A673 (cell line): ENCODE data around the gene FBXO31. TPM values are rescaled to one million over a fixed set of nuclear protein-coding genes. Genes with fewer than 3 reads are reported as not detected.
"Not testable (repeated sequence)": the region's sequence is repeated elsewhere in the genome, so short reads cannot be mapped to it uniquely, and the experiment has no call there.

Experiments
- BruUV-seq: library from RNA; stranded (reverse); fragments of 400-500 nt; replicated peaks from 2 replicates; lab custom pipeline; 2021; lab: Mats Ljungman, UMichigan
- CTCF ChIA-PET: fragments of 300-600 bp; sonication (Branson Sonifier 250); formaldehyde crosslinking; loops from one replicate; lab custom pipeline; 2022; ENCODE audit warnings: antibody characterized with exemption; lab: Charles Lee
- POLR2A ChIA-PET: fragments of 300-600 bp; sonication (Branson Sonifier 250); formaldehyde crosslinking; loops from one replicate; lab custom pipeline; 2022; ENCODE audit warnings: antibody characterized with exemption; ENCODE audit not compliant: low non-redundant PET; lab: Charles Lee
- DNase-seq: peaks from one replicate; pipeline ENCODE4 v3.0.0-alpha.2; 2015; ENCODE audit warnings: low spot score
- H3K27ac ChIP-seq: fragments of 200-600 bp; sonication (generic); 2 replicates; pipeline ENCODE4 v1.5.1; 2016; ENCODE audit warnings: mixed run types, low read depth, mild to moderate bottlenecking, mixed read lengths, antibody characterized with exemption, low read length; ENCODE audit not compliant: poor library complexity, severe bottlenecking
- H3K27me3 ChIP-seq: fragments of 200-600 bp; sonication (generic); replicated peaks from 2 replicates; pipeline ENCODE4 v1.6.1; 2017; ENCODE audit warnings: mixed run types, low read depth, mild to moderate bottlenecking, mixed read lengths, antibody characterized with exemption, low read length; ENCODE audit not compliant: insufficient read depth, poor library complexity
- H3K36me3 ChIP-seq: fragments of 200-600 bp; sonication (generic); 2 replicates; pipeline ENCODE4 v1.6.1; 2016; ENCODE audit warnings: mixed run types, mild to moderate bottlenecking, mixed read lengths, antibody characterized with exemption, low read length; ENCODE audit not compliant: insufficient read depth, poor library complexity, severe bottlenecking
- H3K4me1 ChIP-seq: fragments of 200-600 bp; sonication (generic); 2 replicates; pipeline ENCODE4 v1.6.1; 2017; ENCODE audit warnings: mixed run types, mild to moderate bottlenecking, mixed read lengths, antibody characterized with exemption, low read length; ENCODE audit not compliant: insufficient read depth, poor library complexity, severe bottlenecking
- H3K4me3 ChIP-seq: fragments of 200-600 bp; sonication (generic); 2 replicates; pipeline ENCODE4 v1.5.1; 2016; ENCODE audit warnings: low read depth, mixed run types, mild to moderate bottlenecking, mixed read lengths, low read length; ENCODE audit not compliant: poor library complexity, severe bottlenecking
- H3K9me3 ChIP-seq: fragments of 200-600 bp; sonication (generic); 2 replicates; pipeline ENCODE4 v1.6.1; 2016; ENCODE audit warnings: mixed run types, low read depth, mild to moderate bottlenecking, mixed read lengths, antibody characterized with exemption, low read length; ENCODE audit not compliant: poor library complexity, severe bottlenecking
- EZH2 ChIP-seq: fragments of 200-600 bp; sonication (generic); IDR thresholded peaks from 2 replicates; pipeline ENCODE4 v1.6.1; 2017; ENCODE audit warnings: borderline replicate concordance, low read depth, mild to moderate bottlenecking, mixed read lengths, antibody characterized with exemption, low read length; ENCODE audit not compliant: poor library complexity, severe bottlenecking
- intact Hi-C: fragments of 100-400 bp; cut with micrococcal nuclease; formaldehyde crosslinking; loops from one replicate; pipeline ENCODE4 v1.10.0; 2022; ENCODE audit not compliant: unreplicated experiment
- total RNA-seq: library from RNA; stranded (reverse); gene quantifications from 2 replicates; pipeline ENCODE4 v1.2.3, GENCODE V29; 2021
- TF ChIP-seq, protein P1 (sequence below): fragments of 300-800, 200-600 bp; sonication (generic); conservative IDR thresholded peaks from 2 replicates; pipeline ENCODE4 v1.5.1; 2017; ENCODE audit warnings: low read depth, mild to moderate bottlenecking, antibody characterized with exemption, low read length, moderate library complexity, mixed read lengths

Gene FBXO31
- total RNA-seq, 1 experiment from 2014 or later: 32.2 TPM

DNA sequence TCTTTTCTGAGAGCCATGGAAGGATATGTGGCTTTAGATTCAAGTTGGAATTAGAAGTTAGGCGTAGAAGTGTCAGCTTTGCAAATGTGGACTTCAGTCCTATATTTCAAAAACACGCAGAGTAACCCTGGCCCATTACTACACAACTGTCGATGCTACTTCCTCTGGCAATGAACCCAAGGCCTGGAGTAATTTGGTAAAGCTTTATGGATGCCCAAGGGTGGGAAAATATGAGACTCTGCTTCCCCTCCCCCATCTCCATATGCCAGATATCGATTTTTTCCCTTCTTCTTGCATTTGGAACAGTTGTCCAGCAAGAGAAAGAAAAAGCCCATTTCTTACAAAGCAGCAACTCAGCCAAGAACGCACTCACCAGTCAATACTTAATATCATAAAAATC lies 5.7 kb upstream of the FBXO31 start:
- peaks cover 39% of the 10 kb centered on the region for H3K4me1 ChIP-seq
- CTCF ChIA-PET: no interaction called here
- no peak for TF ChIP-seq EZH2
- TF ChIP-seq, protein P1, sequence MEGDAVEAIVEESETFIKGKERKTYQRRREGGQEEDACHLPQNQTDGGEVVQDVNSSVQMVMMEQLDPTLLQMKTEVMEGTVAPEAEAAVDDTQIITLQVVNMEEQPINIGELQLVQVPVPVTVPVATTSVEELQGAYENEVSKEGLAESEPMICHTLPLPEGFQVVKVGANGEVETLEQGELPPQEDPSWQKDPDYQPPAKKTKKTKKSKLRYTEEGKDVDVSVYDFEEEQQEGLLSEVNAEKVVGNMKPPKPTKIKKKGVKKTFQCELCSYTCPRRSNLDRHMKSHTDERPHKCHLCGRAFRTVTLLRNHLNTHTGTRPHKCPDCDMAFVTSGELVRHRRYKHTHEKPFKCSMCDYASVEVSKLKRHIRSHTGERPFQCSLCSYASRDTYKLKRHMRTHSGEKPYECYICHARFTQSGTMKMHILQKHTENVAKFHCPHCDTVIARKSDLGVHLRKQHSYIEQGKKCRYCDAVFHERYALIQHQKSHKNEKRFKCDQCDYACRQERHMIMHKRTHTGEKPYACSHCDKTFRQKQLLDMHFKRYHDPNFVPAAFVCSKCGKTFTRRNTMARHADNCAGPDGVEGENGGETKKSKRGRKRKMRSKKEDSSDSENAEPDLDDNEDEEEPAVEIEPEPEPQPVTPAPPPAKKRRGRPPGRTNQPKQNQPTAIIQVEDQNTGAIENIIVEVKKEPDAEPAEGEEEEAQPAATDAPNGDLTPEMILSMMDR: no peak
- H3K27me3 ChIP-seq: no peaks in the 10 kb centered on the region
- no peak for DNase-seq
- intact Hi-C loops: no loop called here
- H3K27ac ChIP-seq: peak overlapping the region; percentile 87
- no peaks in the 10 kb centered on the region for H3K36me3 ChIP-seq
- no peaks in the 10 kb centered on the region for H3K9me3 ChIP-seq
- no peak overlapping the region for H3K4me3 ChIP-seq
- no TSS peak for BruUV-seq
- POLR2A ChIA-PET: no interaction called here

DNA sequence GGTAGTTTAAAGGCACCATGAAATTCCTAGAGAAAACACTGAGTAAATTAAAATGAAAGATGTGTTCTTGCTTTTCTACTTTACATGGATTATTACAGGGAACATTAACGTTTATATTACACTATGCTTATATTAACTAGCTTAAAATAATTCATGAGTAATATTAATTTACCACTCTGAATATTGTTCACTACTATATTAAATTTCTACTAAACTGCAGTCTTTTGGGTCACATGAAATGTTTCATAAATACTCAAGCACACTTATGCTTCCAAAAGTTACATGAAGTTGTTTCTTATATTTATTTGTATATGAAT lies 5.2 kb upstream of the FBXO31 start:
- Histone ChIP-seq H3K27ac (peak overlapping the region; percentile 87), H3K27me3 (no peaks in the 10 kb centered on the region), H3K36me3 (no peaks in the 10 kb centered on the region), H3K4me3 (peak overlapping the region; percentile 9), H3K9me3 (no peaks in the 10 kb centered on the region), H3K4me1 (peaks cover 34% of the 10 kb centered on the region)
- TF ChIP-seq EZH2: no peak
- TF ChIP-seq, protein P1: no peak
- CTCF ChIA-PET: interaction anchor here (1.4 kb wide), 1 partner anchor 247 kb away, joined by 5 read pairs; no protein-coding TSS in a partner anchor
- intact Hi-C loops: no loop called here
- POLR2A ChIA-PET: no interaction called here
- no peak for DNase-seq
- no TSS peak for BruUV-seq

DNA sequence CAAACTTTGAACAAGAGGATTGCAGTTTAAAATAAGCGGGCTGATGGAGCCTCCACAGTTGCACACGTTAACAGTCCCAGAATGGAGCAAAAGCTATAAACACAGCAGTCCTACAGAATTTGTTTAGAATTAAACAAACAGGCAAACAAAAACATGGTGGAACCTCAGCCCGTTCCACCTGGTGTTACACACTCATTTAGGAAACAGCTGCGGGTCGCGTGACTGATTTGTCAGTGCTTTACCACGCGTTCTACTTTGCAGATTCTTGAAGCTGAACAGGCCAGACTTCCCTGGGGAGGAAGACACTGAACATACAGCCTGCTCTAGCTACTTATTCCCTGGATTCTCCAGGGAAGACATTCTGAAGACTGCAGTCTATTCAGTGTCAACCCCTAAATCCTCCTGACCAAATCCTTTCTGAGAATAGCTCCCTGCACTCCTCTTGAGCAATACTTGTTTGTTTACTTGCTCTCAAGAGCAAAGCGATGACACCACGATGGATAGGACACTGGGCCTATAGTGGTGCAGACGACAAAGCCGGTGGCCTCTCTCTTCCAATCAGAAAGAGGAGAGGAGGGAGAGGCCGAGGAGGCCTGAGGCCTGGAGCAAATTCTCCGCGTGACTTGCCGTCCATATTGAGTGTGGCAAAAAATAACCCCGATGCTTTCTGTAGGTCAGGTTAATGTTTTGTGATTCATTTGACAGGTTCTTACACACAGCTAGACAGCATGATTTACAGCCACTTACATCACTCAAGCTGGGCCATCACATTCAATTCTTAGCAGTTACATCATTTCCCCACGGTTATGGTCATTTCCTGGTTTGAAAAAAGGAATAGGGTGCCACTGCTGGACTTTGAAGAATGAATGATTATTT lies 4.6 kb upstream of the FBXO31 start:
- H3K27ac ChIP-seq: peak overlapping the region; percentile 87
- TF ChIP-seq EZH2: no peak
- TF ChIP-seq, protein P1: no peak
- intact Hi-C loops: no loop called here
- no TSS peak for BruUV-seq
- H3K27me3 ChIP-seq: no peaks in the 10 kb centered on the region
- H3K36me3 ChIP-seq: no peaks in the 10 kb centered on the region
- H3K9me3 ChIP-seq: no peaks in the 10 kb centered on the region
- ChIA-PET POLR2A (no interaction called here), CTCF (interaction anchor here (1.4 kb wide), 1 partner anchor 248 kb away, joined by 5 read pairs; no protein-coding TSS in a partner anchor)
- H3K4me3 ChIP-seq: peak overlapping the region; percentile 15
- peak; percentile 98 for DNase-seq
- peaks cover 31% of the 10 kb centered on the region for H3K4me1 ChIP-seq

DNA sequence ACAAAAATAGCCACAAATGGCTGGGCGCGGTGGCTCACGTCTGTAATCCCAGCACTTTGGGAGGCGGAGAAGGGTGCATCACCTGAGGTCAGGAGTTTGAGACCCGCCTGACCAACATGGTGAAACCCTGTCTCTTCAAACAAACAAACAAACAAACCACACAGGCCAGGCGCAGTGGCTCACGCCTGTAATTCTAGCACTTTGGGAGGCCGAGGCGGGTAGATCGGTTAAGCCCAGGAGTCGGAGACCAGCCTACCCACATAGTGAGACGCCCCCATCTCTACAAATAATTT lies 1.2 kb upstream of the FBXO31 start:
- POLR2A ChIA-PET, H3K27me3 ChIP-seq, H3K9me3 ChIP-seq, intact Hi-C loops, DNase-seq, BruUV-seq, CTCF ChIA-PET, H3K36me3 ChIP-seq, H3K27ac ChIP-seq: not testable (repeated sequence)
- Histone ChIP-seq H3K4me1 (peaks cover 34% of the 10 kb centered on the region), H3K4me3 (peak overlapping the region; percentile 57)
